GM23248 (cell line): ENCODE measurements around the gene MORC3. TPM values are rescaled to one million over a fixed set of nuclear protein-coding genes. Genes with fewer than 3 reads are reported as not detected.
A peak's percentile ranks its signal among the peaks of the same experiment; 100 is the strongest.
"Not testable (repeated sequence)": the region's sequence is repeated elsewhere in the genome, so short reads cannot be mapped to it uniquely, and the experiment has no call there.

Source experiments
- DNase-seq: peaks from one replicate; pipeline ENCODE4 v3.0.0-alpha.2; 2015
- H2AFZ ChIP-seq: fragments of 200-600 bp; sonication (generic); 2 replicates; pipeline ENCODE4 v1.6.1; 2016; ENCODE audit warnings: antibody characterized with exemption
- H3F3A ChIP-seq: fragments of 200-600 bp; sonication (generic); 2 replicates; pipeline ENCODE4 v1.6.1; 2016; ENCODE audit warnings: mild to moderate bottlenecking, antibody characterized with exemption, mixed run types; ENCODE audit not compliant: insufficient read depth
- H3K27ac ChIP-seq: fragments of 200-600 bp; sonication (generic); 2 replicates; pipeline ENCODE4 v1.5.1; 2016; ENCODE audit warnings: mild to moderate bottlenecking
- H3K27me3 ChIP-seq: fragments of 200-600 bp; sonication (generic); replicated peaks from 2 replicates; pipeline ENCODE4 v1.6.1; 2016; ENCODE audit warnings: mild to moderate bottlenecking; ENCODE audit not compliant: insufficient read depth
- H3K36me3 ChIP-seq: fragments of 200-600 bp; sonication (generic); 2 replicates; pipeline ENCODE4 v1.6.1; 2016; ENCODE audit warnings: low read depth, mild to moderate bottlenecking
- H3K4me1 ChIP-seq: fragments of 200-600 bp; sonication (generic); 2 replicates; pipeline ENCODE4 v1.6.1; 2016; ENCODE audit warnings: mild to moderate bottlenecking; ENCODE audit not compliant: insufficient read depth
- H3K4me2 ChIP-seq: fragments of 200-600 bp; sonication (generic); one replicate; pipeline ENCODE4 v1.6.1; 2016; ENCODE audit warnings: mild to moderate bottlenecking; ENCODE audit not compliant: unreplicated experiment
- H3K4me3 ChIP-seq: fragments of 200-600 bp; sonication (generic); 2 replicates; pipeline ENCODE4 v1.5.1; 2016; ENCODE audit warnings: mild to moderate bottlenecking
- H3K79me2 ChIP-seq: fragments of 200-600 bp; sonication (generic); 2 replicates; pipeline ENCODE4 v1.6.1; 2016; ENCODE audit warnings: mild to moderate bottlenecking; ENCODE audit not compliant: insufficient read depth
- H3K9ac ChIP-seq: fragments of 200-600 bp; sonication (generic); 2 replicates; pipeline ENCODE4 v1.6.1; 2016; ENCODE audit warnings: mild to moderate bottlenecking
- H3K9me2 ChIP-seq: fragments of 200-600 bp; sonication (generic); 2 replicates; pipeline ENCODE4 v1.6.1; 2016; ENCODE audit warnings: mixed run types, mild to moderate bottlenecking, moderate library complexity; ENCODE audit not compliant: insufficient read depth
- H3K9me3 ChIP-seq: fragments of 200-600 bp; sonication (generic); one replicate; pipeline ENCODE4 v1.6.1; 2017; ENCODE audit warnings: low read depth
- H4K20me1 ChIP-seq: fragments of 200-600 bp; sonication (generic); 2 replicates; pipeline ENCODE4 v1.6.0; 2016; ENCODE audit not compliant: insufficient read depth
- EZH2 ChIP-seq: fragments of 200-600 bp; sonication (generic); IDR thresholded peaks from 2 replicates; pipeline ENCODE4 v1.6.1; 2018; ENCODE audit warnings: antibody characterized with exemption, mild to moderate bottlenecking; ENCODE audit not compliant: insufficient read depth, poor library complexity, severe bottlenecking
- EZH2phosphoT487 ChIP-seq: fragments of 200-600 bp; sonication (generic); IDR thresholded peaks from 2 replicates; pipeline ENCODE4 v1.6.1; 2018; ENCODE audit warnings: antibody characterized with exemption, moderate library complexity, mild to moderate bottlenecking, low read depth; ENCODE audit not compliant: insufficient read depth
- WGBS, 2 experiments: methylation state at CpG; one replicate each; pipeline ENCODE4 v1.1.6; 2015 to 2017; ENCODE audit warnings: low lambda C conversion rate in 2 of 2, low coverage in 1 of 2; ENCODE audit errors: missing lambda C conversion rate in 2 of 2; 5-methylcytosine and 5-hydroxymethylcytosine counted together
- in situ Hi-C: fragments of 300-500 bp; cut with MboI; formaldehyde crosslinking; loops from 2 replicates; pipeline ENCODE4 v1.15.0; 2020
- polyA plus RNA-seq: library from polyadenylated mRNA; unstranded; fragments of >200 nt; fragmentation: Nextera tagmentation; extraction: Ambion mirVana; gene quantifications from 2 replicates; pipeline ENCODE4 v1.2.1, GENCODE V29; 2016
- total RNA-seq: library from RNA; depleted of rRNA; stranded (reverse); fragments of >200 nt; shearing (Covaris generic); gene quantifications from 2 replicates; pipeline ENCODE4 v1.2.3, GENCODE V29; 2014; rRNA removed

The MORC3 gene
- total RNA-seq (35.1 and 38.7 TPM in 2 replicates), polyA plus RNA-seq (15.2 and 17.4 TPM in 2 replicates)

DNA sequence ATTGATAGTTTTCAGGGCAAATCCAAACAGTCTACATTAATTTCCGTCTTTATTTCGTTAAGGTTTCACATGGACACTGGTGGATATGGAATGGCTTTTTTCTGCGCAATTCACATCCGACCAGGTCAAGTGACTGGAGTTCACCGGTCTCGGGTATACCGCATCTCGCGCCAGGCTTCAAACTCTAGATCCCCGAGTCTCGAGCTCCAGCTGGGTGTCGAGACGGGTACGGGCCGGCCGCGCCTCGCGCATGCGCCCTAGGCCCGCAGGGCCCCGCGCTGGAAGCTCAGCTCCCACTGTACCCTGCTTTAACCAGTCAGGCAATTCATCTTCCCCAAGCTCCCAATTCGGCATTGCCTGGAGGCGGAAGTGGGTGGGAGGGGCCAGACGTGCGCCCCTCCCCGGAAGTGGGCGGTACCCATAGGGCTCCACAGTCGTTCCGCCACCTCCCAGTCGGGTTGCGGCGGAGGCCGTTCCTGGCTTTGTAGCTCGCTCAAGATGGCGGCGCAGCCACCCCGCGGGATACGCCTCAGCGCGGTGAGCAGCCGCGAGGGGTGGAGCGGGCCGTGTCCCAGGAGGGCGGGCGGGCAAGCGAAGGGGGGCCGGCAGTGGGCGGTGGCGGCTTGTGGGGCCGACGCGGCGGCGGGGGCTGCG is at the start of gene MORC3:
Gene MORC3, plus strand, starts transcription at position 431 of the 654 bp plus-strand sequence. Its CDS starts 68 bp downstream, at position 499.
- in situ Hi-C loops, result no loop called here
- 1% methylated on average over 49 to 58 of the region's 59 CpGs for WGBS, 2 experiments
- Histone ChIP-seq H4K20me1 (no peaks in the 10 kb centered on the region), H3K36me3 (no peaks in the 10 kb centered on the region), H3K9me2 (no peaks in the 10 kb centered on the region), H3K79me2 (peaks cover 42% of the 10 kb centered on the region), H3F3A (peaks cover 43% of the 10 kb centered on the region), H3K4me2 (peak within 1 kb of the TSS; percentile 98), H3K27me3 (no peaks in the 10 kb centered on the region), H3K4me1 (peaks cover 31% of the 10 kb centered on the region), H3K9me3 (no peaks in the 10 kb centered on the region), H3K27ac (peak within 1 kb of the TSS; percentile 86), H3K4me3 (peak within 1 kb of the TSS; percentile 92), H3K9ac (peak within 1 kb of the TSS; percentile 88), H2AFZ (peak within 1 kb of the TSS; percentile 96)
- no peak for TF ChIP-seq EZH2phosphoT487
- no peak for TF ChIP-seq EZH2
- DNase-seq, result peak; percentile 99

GRCh38 chr21:36270786-36271695 is 49.0 kb upstream of the MORC3 start:
- H3K27me3 ChIP-seq, DNase-seq, H3K4me3 ChIP-seq, H3K4me1 ChIP-seq, H3F3A ChIP-seq, H3K79me2 ChIP-seq, H3K27ac ChIP-seq, H3K9ac ChIP-seq, H3K9me3 ChIP-seq, H3K36me3 ChIP-seq, H3K4me2 ChIP-seq, H4K20me1 ChIP-seq, H2AFZ ChIP-seq, in situ Hi-C loops, H3K9me2 ChIP-seq: not testable (repeated sequence)
- 96 to 97% methylated on average over 12 of the region's 12 CpGs for WGBS, 2 experiments

- Histone ChIP-seq H3K4me1 (no peaks in the 10 kb centered on the region), H3K9me2 (no peaks in the 10 kb centered on the region), H2AFZ (no peak overlapping the region), H3K36me3 (no peaks in the 10 kb centered on the region), H3K79me2 (no peaks in the 10 kb centered on the region), H3K9ac (no peak overlapping the region), H3F3A (no peaks in the 10 kb centered on the region), H3K9me3 (no peaks in the 10 kb centered on the region), H3K27me3 (no peaks in the 10 kb centered on the region), H3K27ac (no peak overlapping the region), H3K4me2 (no peak overlapping the region), H3K4me3 (no peak overlapping the region), H4K20me1 (no peaks in the 10 kb centered on the region)
- DNase-seq, result no peak
- 97 to 98% methylated on average over 4 of the region's 4 CpGs for WGBS, 2 experiments
- TF ChIP-seq EZH2phosphoT487 (no peak), EZH2 (no peak)
- in situ Hi-C loops, result no loop called here
These were observed 45.9 kb upstream of the MORC3 start for GRCh38 chr21:36274128-36274527.

GRCh38 chr21:36282568-36283230 is 37.3 kb upstream of the MORC3 start:
- H3K9me3 ChIP-seq, result no peaks in the 10 kb centered on the region
- H3K36me3 ChIP-seq, result 0 out of 2 replicates have a peak, but pooled peaks cover 3% of the 10 kb centered on the region
- no peak overlapping the region for H3K9ac ChIP-seq
- 81 to 85% methylated on average over 10 of the region's 10 CpGs for WGBS, 2 experiments
- H3K4me3 ChIP-seq, result no peak overlapping the region
- no peaks in the 10 kb centered on the region for H3F3A ChIP-seq
- DNase-seq, result peak; percentile 12
- H3K27ac ChIP-seq, result no peak overlapping the region
- no peak overlapping the region for H3K4me2 ChIP-seq
- H2AFZ ChIP-seq, result no peak overlapping the region
- H3K27me3 ChIP-seq, result no peaks in the 10 kb centered on the region
- H3K79me2 ChIP-seq, result no peaks in the 10 kb centered on the region
- in situ Hi-C loops, result no loop called here
- no peaks in the 10 kb centered on the region for H3K9me2 ChIP-seq
- TF ChIP-seq EZH2, result no peak
- no peak for TF ChIP-seq EZH2phosphoT487
- no peaks in the 10 kb centered on the region for H4K20me1 ChIP-seq
- no peaks in the 10 kb centered on the region for H3K4me1 ChIP-seq

DNA sequence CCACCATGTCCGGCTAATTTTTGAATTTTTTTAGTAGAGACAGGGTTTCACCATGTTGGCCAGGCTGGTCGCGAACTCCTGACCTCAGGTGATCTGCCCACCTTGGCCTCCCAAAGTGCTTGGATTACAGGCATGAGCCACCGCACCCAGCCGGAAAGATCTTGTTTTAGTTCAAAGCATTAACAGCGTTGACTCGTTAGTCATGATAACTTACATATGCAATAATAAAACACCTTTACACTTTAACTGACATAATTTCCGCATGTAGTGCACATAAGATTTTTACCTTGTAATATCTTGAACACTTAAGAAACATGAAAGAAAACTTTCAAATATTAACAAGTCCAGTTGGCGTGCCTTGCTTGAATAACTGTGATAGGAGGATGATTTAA is 36.8 kb upstream of the MORC3 start:
- H3K36me3 ChIP-seq, H3K9me2 ChIP-seq, H3K4me3 ChIP-seq, H3K79me2 ChIP-seq, H3K4me2 ChIP-seq, H3K27me3 ChIP-seq, H3K4me1 ChIP-seq, H3K27ac ChIP-seq, DNase-seq, in situ Hi-C loops, H3K9me3 ChIP-seq, H3F3A ChIP-seq, H4K20me1 ChIP-seq, H2AFZ ChIP-seq, H3K9ac ChIP-seq: not testable (repeated sequence)
- 93 to 98% methylated on average over 9 of the region's 9 CpGs for WGBS, 2 experiments
